ENCODE measurements around the gene SLC35F6.
"Not testable (repeated sequence)": the region's sequence is repeated elsewhere in the genome, so short reads cannot be mapped to it uniquely, and the experiment has no call there.

Gene SLC35F6

GRCh38 chr2:26786207-26787028 is 22.3 kb downstream of the SLC35F6 start:
- no peak for DNase-seq

DNA sequence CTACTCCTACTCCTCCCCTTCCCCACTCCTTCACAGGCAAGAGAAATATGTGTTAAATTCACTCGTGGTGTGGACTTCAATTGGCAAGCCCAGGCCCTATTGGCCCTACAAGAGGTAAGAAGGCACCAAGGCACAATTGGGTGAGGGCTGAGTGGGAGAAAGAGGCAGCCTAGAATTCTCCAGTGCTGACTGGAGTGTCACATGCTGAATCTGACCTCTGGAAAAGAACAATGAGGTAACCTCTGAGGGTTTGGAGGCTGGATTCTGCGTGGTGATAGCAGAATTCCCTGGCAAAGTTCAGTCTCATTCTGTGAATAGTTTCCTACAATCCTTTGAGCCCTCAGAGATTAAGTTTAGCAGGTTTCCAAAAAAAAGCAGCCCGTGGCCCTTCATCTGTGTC is 28.6 kb downstream of the SLC35F6 start:
- no peak for DNase-seq

DNA sequence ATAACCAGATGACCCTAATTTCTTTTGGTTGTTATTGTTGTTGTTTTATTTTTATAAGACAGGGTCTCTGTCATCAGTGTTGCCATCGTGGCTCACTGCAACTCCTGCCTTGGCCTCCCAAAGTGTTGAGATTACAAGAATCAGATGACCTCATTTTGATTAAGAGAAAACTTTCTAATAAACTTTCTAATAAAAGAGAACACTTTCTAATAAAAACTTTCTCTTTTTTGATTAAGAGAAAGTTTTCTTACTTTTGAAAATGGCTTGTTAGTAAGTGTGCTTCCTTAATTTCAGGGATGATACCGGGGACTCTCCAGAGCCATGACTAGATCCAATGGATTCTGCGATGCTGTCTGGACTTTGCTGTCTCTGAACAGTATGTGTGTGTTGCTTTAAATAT is 29.4 kb downstream of the SLC35F6 start:
- DNase-seq = no peak

DNA sequence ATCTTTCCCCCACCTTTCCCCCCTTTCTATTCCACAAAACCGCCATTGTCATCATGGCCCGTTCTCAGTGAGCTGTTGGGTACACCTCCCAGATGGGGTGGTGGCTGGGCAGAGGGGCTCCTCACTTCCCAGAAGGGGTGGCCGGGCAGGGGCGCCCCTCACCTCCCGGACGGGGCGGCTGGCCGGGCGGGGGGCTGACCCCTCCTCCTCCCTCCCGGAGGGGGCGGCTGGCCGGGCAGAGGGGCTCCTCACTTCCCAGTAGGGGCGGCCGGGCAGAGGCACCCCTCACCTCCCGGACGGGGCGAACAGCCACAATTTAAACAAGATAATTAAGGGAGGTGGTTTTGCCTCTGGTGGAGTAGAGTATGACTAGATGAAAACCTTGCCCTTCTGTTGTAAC is 31.1 kb downstream of the SLC35F6 start:
- not testable (repeated sequence) for DNase-seq

DNA sequence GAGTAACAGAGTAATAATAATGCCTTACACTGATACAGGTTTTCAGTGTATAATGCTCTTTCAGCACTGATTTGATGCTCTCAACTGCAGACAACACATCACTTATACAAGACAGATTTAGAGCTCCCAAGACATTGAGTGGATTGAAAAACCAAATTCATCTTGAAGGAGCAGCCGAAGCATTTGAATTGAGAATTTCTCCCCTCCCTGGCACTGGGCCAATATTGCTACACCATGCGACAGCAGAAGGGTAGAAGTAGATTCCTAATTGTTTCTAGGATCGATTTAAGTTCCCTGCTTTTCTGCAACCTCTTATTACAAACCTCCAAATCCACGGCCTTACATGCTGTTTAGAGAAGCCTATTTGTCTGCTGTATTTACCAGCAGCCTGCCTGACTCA is 37.2 kb downstream of the SLC35F6 start:
- no peak for DNase-seq

GRCh38 chr2:26801796-26802195 is 37.7 kb downstream of the SLC35F6 start:
- no peak for DNase-seq

DNA sequence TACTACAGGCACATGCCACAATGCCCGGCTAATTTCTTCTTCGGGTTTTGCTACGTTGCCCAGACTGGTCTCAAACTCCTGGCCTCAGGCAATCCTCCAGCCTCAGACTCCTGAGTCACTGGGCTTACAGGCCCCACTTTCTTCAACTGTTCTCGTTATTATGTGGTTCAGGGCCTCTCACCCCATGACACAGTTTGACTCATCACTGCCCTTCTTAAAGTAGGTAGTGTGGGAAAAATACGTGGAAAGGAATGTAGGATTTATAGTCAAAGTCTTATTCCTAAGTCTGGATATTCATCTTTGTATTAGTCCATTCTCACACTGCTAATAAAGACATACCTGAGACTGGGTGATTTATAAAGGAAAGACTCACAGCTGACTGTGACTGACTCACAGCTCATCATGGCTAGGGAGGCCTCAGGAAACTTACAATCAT is 41.2 kb downstream of the SLC35F6 start:
- peak; percentile 93 for DNase-seq

DNA sequence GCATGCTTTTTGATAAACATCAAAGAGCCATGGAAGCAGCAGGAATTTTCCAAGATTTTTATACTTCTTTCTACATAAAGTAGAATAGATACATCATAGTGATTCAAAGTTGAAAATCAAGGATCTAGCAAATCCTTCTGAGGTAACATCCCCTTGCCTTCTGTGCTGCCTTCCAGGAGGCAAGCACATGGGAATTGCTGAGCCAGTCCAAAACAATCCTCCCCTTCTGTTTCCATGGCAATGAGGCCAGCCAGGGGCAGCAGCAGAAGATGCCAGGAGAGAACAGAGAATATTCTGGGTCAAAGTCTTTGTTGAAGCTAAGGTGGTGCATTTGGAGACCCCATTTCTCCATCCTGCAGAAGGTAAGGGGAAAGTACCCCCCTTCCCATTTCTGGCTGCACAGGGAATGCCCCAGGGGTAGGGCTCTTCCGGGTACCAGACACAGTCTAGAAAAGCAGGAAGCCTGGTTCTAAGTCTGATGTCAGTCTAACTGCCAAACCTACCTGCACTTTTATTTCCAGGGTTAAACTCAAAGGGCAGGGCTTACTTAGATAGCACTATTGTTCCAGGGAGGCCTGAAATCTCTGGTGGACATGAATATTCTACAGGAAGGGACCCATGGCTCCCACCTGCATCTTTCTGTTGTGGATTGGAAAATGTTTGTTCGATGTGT is 43.8 kb downstream of the SLC35F6 start:
- peak; percentile 12 for DNase-seq

- DNase-seq = no peak
Observed at GRCh38 chr2:26809211-26809610, 45.1 kb downstream of the SLC35F6 start.

DNA sequence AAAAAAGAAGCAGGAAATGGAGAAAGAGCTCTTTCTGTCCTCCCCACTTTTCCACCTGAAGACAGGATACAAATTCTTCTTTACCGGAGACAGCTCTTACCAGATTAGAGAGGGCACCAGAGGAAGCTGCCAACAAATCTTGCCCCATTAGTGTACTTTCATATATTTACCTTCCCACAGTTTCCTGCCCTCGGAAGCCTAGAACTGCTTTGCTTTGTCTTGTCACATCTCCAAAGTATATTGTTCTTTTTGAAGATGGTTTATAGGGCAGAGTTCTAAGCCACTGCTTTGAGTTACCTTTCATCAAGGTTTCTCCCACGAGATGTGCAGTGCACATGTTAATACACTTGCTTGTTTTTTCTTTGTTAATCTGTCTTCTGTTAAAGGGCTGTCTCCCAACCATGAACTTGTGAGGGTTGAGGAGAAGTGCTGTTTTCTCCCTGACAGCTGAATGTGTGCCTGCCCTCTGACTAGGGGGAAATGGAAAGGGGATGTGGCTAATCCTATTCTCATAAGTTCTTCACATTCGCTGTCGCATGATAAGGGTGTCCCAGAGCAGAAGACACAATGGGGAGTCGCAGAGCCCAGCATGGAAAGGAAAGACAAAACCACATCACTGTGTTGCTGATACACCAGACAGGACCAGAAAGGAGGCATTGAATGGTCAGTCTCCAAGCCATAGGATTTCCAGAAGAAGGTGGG is 45.9 kb downstream of the SLC35F6 start:
- DNase-seq = no peak

GRCh38 chr2:26811261-26811660 is 47.2 kb downstream of the SLC35F6 start:
- no peak for DNase-seq

- DNase-seq = no peak
Observed at GRCh38 chr2:26811791-26812694, 48.0 kb downstream of the SLC35F6 start.

DNA sequence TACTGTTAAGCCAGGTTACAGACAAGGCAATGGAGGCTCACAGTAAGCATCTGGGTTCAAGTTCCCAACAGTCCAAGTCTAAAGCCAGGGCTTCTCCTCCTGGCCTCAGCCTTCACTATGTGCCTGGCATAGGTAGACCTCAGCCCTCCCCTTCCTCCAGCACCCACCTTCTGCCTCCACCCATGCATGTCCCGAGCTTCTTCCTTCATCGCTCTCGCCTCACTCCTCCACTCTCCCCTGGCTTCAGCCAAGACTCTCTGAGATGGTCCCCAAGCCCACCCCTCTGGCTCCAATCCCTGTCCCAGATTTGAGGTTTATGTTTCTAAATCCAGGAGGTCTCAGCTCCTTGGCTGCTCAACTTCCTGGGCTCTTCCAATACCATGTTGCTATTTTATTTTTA is 48.6 kb downstream of the SLC35F6 start:
- DNase-seq = no peak

GRCh38 chr2:26814072-26814765 is 50.1 kb downstream of the SLC35F6 start:
- not testable (repeated sequence) for DNase-seq

- no peak for DNase-seq
Observed at GRCh38 chr2:26816893-26817292, 52.8 kb downstream of the SLC35F6 start.

DNA sequence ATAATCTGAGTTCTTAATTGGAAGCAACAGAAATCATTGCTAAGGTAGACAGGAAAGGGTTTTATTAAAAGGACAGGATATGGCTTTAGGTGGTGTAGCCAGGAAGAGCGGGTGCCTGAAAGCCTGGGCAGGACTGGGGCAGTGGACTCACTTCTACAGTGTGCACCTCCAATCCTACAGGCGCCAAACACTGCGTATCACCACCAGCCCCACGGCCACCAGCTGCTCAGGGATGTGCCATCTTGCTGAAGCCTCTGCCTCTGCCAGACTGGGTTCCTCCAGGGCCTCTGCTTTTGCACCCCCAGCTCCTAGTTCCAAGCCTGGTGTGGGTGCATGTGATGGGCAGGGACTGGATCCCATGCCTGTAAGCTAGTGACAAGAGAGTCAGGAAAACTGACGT is 54.2 kb downstream of the SLC35F6 start:
- DNase-seq = no peak

- DNase-seq = no peak
Observed at GRCh38 chr2:26818972-26819371, 54.9 kb downstream of the SLC35F6 start.

- DNase-seq = no peak
Observed at GRCh38 chr2:26820932-26821331, 56.8 kb downstream of the SLC35F6 start.

GRCh38 chr2:26822877-26823276 is 58.8 kb downstream of the SLC35F6 start:
- DNase-seq = no peak

Data from HCEC 1CT (cell line).